Measurements from ENCODE around the gene PPCS. TPM values are rescaled to one million over a fixed set of nuclear protein-coding genes. Genes with fewer than 3 reads are reported as not detected.

PPCS gene
- total RNA-seq, 1 donor from 2014 or later: 63.3 TPM

DNA sequence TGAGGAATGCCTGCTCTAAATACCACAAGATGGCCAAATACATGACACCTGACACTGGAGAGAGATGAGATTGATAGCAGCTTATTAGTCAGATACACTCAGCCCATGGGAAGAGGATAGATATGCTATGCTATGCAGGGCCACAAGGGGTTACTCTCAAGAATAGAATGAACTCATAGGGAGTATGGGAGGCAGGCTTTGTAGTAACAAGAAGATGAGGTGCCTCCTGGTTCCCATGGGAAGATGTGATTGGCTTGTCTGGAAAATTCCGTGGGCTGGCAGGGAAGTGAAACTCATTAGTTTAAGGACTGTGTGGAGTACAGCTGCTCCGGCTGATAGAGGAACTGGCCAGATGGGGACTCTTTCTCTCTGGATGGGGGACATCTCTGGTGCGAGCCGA is 23.3 kb downstream of the PPCS start:
- H3K27ac Mint-ChIP-seq: no peak overlapping the region
- DNase-seq (ENCODE audit: low spot score): peak; percentile 18
- no peak overlapping the region for H3K4me3 Mint-ChIP-seq

DNA sequence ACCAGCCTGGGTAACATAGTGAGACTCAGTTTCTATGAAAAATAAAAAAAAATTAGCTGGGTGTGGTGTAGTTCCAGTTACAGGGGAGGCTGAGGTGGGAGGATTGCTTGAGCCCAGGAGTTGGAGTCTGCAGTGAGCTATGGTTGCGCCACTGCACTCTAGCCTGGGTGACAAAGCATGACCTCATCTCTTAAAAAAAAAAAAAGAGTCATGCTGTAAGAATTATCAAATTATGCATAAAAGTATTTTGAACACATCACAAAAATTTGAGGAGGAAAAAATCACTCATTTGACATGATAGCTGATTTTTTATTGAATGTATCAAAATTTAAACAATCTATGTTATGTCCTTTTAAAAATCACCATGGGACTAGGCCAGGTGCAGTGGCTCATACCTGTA is 24.6 kb downstream of the PPCS start:
- H3K36me3 ChIP-seq: no peaks in the 10 kb centered on the region
- peaks cover 3% of the 10 kb centered on the region for H3K4me1 Mint-ChIP-seq

More for the DNA sequence above, 23.3 kb downstream of the PPCS start:
- Mint-ChIP-seq H3K9me3 (no peaks in the 10 kb centered on the region), H3K4me1 (peaks cover 3% of the 10 kb centered on the region), H3K36me3 (peaks cover 9% of the 10 kb centered on the region), H3K27me3 (ENCODE audit: insufficient read depth, low read depth) (no peaks in the 10 kb centered on the region)
- Histone ChIP-seq H3K9me3 (ENCODE audit: low read depth) (no peaks in the 10 kb centered on the region), H2AFZ (replicated peaks) (no peak overlapping the region), H4K20me1 (ENCODE audit: low read depth) (no peaks in the 10 kb centered on the region), H3F3A (ENCODE audit: low read depth) (no peaks in the 10 kb centered on the region), H3K9ac (no peak overlapping the region), H3K4me3 (no peak overlapping the region), H3K36me3 (no peaks in the 10 kb centered on the region), H3K4me2 (no peak overlapping the region), H3K79me2 (ENCODE audit: low read depth) (no peaks in the 10 kb centered on the region), H3K4me1 (no peaks in the 10 kb centered on the region), H3K27ac (no peak overlapping the region), H3K27me3 (no peaks in the 10 kb centered on the region)
- TF ChIP-seq EZH2phosphoT487 (IDR thresholded peaks at IDR 0.05) (no peak), EZH2 (IDR thresholded peaks at IDR 0.05) (no peak)
- TF ChIP-seq, protein P1, sequence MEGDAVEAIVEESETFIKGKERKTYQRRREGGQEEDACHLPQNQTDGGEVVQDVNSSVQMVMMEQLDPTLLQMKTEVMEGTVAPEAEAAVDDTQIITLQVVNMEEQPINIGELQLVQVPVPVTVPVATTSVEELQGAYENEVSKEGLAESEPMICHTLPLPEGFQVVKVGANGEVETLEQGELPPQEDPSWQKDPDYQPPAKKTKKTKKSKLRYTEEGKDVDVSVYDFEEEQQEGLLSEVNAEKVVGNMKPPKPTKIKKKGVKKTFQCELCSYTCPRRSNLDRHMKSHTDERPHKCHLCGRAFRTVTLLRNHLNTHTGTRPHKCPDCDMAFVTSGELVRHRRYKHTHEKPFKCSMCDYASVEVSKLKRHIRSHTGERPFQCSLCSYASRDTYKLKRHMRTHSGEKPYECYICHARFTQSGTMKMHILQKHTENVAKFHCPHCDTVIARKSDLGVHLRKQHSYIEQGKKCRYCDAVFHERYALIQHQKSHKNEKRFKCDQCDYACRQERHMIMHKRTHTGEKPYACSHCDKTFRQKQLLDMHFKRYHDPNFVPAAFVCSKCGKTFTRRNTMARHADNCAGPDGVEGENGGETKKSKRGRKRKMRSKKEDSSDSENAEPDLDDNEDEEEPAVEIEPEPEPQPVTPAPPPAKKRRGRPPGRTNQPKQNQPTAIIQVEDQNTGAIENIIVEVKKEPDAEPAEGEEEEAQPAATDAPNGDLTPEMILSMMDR (IDR thresholded peaks at IDR 0.05): peak; percentile 36

DNA sequence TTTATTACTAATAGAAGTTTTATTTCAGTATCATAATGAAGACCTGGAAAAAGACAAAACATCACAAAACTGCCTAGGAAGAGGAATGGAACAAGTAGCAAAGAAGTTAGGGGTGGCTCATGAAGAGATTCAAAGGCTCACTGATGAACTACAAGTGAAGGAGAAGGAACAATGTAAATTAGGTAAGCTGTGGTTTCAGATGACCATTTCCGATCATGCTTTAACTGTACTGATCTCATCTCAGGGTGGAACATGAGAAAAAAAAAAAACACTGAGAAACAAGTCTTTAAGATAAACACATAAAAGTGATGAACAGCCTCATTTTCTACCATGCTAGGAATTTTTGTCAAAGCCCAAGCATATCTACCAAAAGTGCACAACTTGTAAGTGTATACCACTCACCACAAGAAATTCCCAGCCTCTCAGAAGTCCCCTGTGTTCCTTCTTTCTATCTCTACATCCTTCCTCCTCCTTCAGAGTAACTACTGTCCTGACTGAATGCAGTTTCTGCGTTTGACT is 26.4 kb downstream of the PPCS start:
- no peaks in the 10 kb centered on the region for H3K27me3 Mint-ChIP-seq (ENCODE audit: insufficient read depth, low read depth)
- no peaks in the 10 kb centered on the region for H3F3A ChIP-seq (ENCODE audit: low read depth)

More for the DNA sequence above, 24.6 kb downstream of the PPCS start:
- Histone ChIP-seq H2AFZ (replicated peaks) (no peak overlapping the region), H4K20me1 (ENCODE audit: low read depth) (no peaks in the 10 kb centered on the region), H3K79me2 (ENCODE audit: low read depth) (no peaks in the 10 kb centered on the region), H3K4me3 (no peak overlapping the region), H3K4me2 (no peak overlapping the region), H3K9me3 (ENCODE audit: low read depth) (no peaks in the 10 kb centered on the region), H3K27me3 (no peaks in the 10 kb centered on the region), H3K27ac (no peak overlapping the region), H3K9ac (no peak overlapping the region), H3K4me1 (no peaks in the 10 kb centered on the region), H3F3A (ENCODE audit: low read depth) (no peaks in the 10 kb centered on the region)
- H3K27me3 Mint-ChIP-seq (ENCODE audit: insufficient read depth, low read depth): no peaks in the 10 kb centered on the region
- no peak overlapping the region for H3K4me3 Mint-ChIP-seq
- H3K9me3 Mint-ChIP-seq: no peaks in the 10 kb centered on the region
- no peak for DNase-seq (ENCODE audit: low spot score)
- H3K27ac Mint-ChIP-seq: no peak overlapping the region
- TF ChIP-seq EZH2phosphoT487 (IDR thresholded peaks at IDR 0.05): no peak
- TF ChIP-seq EZH2 (IDR thresholded peaks at IDR 0.05): no peak
- TF ChIP-seq, protein P1 (IDR thresholded peaks at IDR 0.05): no peak
- peaks cover 9% of the 10 kb centered on the region for H3K36me3 Mint-ChIP-seq

More for the DNA sequence above, 26.4 kb downstream of the PPCS start:
- Mint-ChIP-seq H3K9me3 (no peaks in the 10 kb centered on the region), H3K27ac (no peak overlapping the region), H3K36me3 (peaks cover 11% of the 10 kb centered on the region), H3K4me3 (no peak overlapping the region), H3K4me1 (peaks cover 3% of the 10 kb centered on the region)
- TF ChIP-seq, protein P1 (IDR thresholded peaks at IDR 0.05): no peak
- TF ChIP-seq EZH2phosphoT487 (IDR thresholded peaks at IDR 0.05) (no peak), EZH2 (IDR thresholded peaks at IDR 0.05) (no peak)
- Histone ChIP-seq H3K27me3 (no peaks in the 10 kb centered on the region), H3K4me2 (no peak overlapping the region), H3K4me3 (no peak overlapping the region), H3K36me3 (no peaks in the 10 kb centered on the region), H3K9me3 (ENCODE audit: low read depth) (no peaks in the 10 kb centered on the region), H3K9ac (no peak overlapping the region), H2AFZ (replicated peaks) (no peak overlapping the region), H3K27ac (no peak overlapping the region), H4K20me1 (ENCODE audit: low read depth) (no peaks in the 10 kb centered on the region), H3K4me1 (no peaks in the 10 kb centered on the region), H3K79me2 (ENCODE audit: low read depth) (no peaks in the 10 kb centered on the region)
- DNase-seq (ENCODE audit: low spot score): no peak
